NCI-H82 treated with DMSO at 0.1 percent for 48 hours (cell line): ENCODE measurements around the gene CDKAL1.

Experiments used
- DNase-seq: peaks from one replicate; lab custom pipeline; 2025; ENCODE audit not compliant: unreplicated experiment; lab: John Stamatoyannopoulos, UW

CDKAL1 gene

GRCh38 chr6:21001736-21002135, 467.5 kb downstream of the CDKAL1 start:
- no peak for DNase-seq

DNA sequence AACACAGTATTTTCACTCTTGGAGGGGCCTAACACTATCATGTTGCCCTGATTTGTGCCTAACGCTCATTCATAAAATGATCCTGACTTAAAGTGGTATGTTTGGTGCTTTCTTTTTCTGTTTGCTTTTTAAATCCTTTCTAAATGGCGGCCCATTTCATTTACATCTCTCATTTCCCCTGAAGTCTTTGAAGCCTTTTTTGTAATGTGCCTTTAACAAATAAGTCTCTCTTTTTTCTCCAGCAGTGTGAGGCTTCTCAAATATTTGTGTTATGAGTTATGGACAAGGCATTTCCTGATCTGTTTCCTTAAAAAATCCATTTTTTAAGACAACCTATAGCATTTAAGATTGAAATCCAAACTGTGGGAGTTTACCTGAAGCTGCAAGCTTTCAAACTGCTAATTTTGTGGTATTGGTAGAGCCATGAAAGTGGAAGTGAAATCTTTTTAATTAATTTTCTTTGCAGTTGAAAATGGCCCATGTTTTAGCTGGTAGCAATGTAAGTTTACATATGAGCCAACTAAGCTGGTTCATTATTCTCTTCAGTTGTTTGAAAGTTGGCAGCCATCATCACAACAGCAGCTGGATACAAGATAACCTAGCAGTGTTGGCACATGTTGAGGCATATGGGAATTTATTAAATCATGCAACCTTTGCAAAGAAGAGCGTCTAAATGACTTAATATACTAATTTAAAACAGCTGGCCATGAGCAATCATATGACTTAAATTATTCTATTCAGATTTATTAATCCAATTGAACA, 469.7 kb downstream of the CDKAL1 start:
- DNase-seq: no peak

GRCh38 chr6:21005816-21006570, 471.7 kb downstream of the CDKAL1 start:
- DNase-seq: no peak

DNA sequence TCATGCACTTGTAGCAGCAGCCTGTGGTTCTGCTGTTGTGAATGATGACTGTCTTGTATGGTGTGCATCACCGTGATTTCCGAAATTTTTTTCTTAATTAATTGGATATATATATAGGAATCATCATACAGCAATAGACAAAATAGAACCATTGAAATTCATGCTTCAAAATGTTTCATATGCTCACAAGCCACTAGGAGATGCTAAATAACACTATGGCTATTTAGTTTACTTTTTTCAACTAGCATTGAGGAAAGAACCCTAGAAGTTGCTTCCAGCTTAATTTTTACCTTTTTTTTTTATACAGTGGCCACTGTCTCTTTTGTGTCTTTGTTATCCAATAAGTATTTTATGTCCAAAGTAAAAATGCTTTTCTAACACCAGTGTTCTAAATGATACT, 485.4 kb downstream of the CDKAL1 start:
- DNase-seq: no peak

DNA sequence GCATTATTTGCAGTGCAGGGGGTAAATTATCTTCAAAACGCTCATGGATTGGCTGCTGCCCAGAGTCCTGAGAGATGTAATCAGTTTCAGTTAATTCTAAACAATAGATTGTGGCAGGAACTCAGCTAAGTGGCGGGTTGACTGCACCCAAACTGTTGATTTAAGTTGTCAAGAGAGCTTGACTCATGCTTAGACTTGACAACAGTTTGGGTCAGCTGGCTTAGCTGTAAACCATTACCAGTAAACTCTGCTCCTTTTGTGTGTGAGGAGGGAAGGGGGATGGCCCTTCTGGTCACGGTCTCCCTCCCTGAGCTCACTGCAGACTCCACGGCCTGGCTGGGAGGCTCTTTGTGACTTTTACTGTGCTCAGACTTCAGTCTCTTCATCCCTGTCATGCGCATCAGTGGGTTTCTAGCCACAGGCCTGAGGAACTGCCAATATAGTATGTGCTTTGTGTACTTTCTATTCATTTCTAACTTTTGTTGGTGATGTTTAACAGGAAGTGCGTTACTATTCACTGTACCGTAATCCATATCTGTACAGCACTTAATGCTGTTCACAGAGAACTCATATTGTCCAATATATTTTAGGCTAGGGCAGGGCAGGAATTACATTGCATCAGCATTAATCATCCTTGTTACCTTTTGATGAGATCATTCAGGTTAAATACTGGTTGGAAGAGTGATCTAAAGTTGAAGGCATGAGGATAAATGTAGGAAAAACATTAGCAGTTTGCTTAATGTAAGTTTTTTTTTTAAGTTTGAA, 488.3 kb downstream of the CDKAL1 start:
- DNase-seq: no peak

GRCh38 chr6:21023210-21023609, 489.0 kb downstream of the CDKAL1 start:
- no peak for DNase-seq

- no peak for DNase-seq
These were observed 490.4 kb downstream of the CDKAL1 start for GRCh38 chr6:21024616-21025015.

DNA sequence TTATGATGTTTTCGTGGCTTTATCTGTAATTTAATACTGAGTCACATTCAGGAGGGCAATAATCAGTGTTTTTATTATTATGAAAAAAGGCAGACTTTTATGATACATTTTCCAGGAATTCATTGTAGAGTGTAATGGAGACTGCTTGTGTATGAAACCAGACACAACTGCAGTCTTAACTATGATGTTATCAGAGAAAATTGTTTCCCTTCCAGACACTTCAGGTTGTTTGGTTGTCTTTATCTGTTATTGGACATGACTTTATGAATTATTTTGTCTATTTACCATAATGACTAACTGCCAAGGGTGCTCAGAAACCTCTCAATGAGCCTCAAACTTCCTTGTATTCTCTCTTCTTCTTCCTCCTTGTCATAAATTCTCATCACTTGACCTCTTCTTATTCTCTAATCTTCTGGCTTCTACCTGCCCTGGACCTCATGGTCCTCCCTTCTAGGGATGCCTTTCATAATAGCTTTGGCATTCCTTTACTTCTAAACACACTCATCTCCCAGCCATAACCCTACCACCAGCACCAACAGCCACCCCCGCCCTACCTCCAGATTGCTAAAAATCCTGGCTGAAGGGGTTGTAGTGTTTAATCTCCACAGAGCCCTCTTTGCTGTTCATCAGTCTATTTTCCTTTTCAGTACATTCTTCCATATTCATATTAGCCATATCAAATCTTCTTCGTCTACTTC, 492.5 kb downstream of the CDKAL1 start:
- DNase-seq: no peak

- no peak for DNase-seq
These were observed 493.2 kb downstream of the CDKAL1 start for GRCh38 chr6:21027507-21027906.

DNA sequence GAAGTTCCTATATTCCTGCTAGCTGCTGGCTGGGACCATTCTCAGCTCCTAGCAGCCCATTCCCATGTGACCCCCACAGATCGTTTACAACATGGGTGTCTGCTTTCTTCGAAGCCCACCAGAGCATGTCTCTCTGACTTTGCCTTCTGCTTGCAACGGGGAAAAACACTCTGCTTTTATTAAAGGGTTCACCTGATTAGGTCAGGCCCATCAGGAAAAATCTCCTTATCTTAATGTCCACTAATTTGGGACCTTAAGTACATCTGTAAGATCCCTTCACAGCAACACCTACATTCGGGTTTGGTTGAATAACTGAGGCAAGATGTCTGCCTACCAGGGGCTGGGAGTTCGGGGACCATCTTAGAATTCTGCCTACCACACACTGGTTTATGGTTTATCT, 496.9 kb downstream of the CDKAL1 start:
- DNase-seq: no peak

DNA sequence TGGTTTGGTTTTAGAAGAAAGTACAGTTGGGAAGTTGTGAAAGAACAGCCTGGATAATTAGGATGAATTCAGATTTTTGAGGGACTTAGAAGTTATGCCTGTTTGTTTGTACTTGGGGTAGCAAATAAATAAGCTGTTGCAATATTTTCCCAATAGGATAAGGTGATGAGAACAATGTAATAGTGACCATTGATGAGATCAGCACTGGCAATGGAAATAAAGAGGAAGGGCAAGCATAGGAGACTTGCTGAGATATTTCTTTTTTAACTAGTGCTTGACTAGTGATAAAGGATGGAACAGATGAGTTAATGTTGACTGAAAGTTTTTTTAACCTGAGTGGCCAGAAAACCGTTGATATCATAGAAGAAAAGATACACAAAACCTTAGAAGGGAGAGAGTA, 498.8 kb downstream of the CDKAL1 start:
- DNase-seq: no peak

DNA sequence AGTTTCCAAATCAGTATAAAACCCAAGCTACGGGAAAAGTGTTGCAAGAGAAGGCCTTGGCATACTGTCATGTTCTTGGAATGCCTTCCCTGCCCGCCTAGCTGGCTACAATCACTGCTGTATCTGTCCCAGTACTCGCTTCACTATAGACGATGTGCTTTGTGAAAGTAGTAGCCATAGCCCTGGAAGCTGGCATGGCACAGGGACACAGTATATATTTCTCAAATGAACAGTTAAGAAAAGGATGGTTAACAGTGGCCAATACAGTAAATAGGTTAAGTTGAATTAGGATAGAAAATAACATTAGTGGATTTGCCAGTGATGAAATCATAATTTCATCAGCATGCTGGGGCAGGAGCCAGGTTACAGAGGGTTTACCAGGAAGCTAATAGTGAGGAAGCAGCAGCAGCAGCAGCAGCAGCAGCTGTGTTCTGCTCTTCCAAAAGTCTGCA, 499.3 kb downstream of the CDKAL1 start:
- DNase-seq: no peak

DNA sequence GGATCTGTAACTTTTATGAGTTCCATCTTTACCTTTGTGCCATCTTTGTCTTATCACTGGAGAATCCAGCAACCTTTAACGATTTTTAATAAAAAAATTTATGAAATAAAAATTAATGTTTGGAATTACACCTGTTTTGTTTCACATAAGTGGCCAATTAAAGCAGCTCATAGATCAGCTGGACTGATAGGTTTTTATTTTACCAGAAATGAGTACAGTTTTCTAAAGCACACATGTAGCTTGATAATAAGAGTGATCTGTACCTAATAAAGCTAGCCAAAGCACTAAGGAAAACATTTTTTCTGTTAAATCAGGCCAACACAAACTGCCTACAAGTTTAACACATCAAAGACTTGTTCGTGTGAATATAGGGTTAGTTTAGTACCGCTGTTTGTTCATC, 500.1 kb downstream of the CDKAL1 start:
- no peak for DNase-seq

- DNase-seq: no peak
These were observed 503.2 kb downstream of the CDKAL1 start for GRCh38 chr6:21037453-21037852.

DNA sequence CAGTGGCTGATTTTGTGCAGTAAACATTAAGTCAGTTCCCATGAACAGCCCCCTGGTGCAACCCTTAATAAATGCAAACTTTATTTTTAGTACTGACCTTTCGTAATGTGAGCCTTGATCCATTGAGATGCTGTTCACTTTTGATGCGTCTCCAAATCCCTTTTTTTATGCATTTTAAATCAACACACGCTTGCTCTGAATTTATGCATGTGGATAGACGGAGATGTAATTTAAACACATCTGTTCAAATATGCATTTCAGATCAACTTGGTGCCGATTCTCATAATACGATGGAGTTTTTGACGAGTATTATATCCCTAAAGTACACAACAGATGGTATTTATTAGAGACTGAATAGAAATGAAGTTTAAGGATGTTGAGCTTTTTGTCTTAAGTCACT, 505.7 kb downstream of the CDKAL1 start:
- DNase-seq: no peak

GRCh38 chr6:21045135-21045700, 511.0 kb downstream of the CDKAL1 start:
- DNase-seq: no peak

GRCh38 chr6:21046276-21046675, 512.0 kb downstream of the CDKAL1 start:
- DNase-seq: no peak

- no peak for DNase-seq
These were observed 513.8 kb downstream of the CDKAL1 start for GRCh38 chr6:21048047-21048446.

- no peak for DNase-seq
These were observed 514.9 kb downstream of the CDKAL1 start for GRCh38 chr6:21049148-21049547.

DNA sequence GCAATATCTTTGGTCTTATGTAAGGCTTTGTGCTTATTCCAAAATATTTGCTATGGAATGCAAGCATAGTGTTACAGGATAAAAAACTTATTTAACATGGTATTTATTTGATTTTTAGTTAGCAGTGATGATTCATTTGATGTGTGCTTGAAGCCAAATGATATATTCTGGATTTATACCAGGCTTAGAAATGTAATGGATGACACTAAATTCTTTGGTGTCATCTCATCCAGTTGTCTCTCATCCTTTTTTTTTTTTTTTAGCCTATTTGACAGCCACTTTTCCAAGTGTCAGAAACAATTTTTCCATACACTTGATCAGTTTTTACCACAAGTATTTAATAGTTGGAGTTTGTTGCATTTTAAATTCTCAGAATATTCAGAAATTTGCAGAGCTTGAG, 515.3 kb downstream of the CDKAL1 start:
- no peak for DNase-seq

DNA sequence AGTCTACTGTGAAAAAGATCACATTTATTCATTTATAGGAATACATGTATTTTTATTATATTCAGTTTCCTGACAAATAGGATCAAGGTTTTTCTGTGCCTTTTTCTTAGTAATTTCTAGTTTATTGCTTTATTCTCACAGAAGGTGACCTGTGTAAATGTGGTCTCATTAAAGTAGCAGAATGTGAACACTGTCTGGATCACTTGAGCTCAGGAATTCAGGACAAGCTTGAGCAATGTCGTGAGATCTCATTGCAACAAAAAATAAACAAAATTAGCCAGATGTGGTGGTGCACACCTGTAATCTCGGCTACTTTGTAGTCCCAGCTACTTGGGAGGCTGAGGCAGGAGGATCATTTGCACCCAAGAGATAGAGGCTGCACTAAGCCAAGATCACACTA, 516.7 kb downstream of the CDKAL1 start:
- DNase-seq: no peak
